Measurements from ENCODE around the gene RUBCNL. TPM values are rescaled to one million over a fixed set of nuclear protein-coding genes. Genes with fewer than 3 reads are reported as not detected.

The RUBCNL gene
- total and polyA plus RNA-seq, 9 of the 15 experiments (the other 6 are each of a cell fraction or from before 2014, with no cell fraction given) = 0.04 to 0.35 (median 0.12) TPM; not detected in 3

DNA sequence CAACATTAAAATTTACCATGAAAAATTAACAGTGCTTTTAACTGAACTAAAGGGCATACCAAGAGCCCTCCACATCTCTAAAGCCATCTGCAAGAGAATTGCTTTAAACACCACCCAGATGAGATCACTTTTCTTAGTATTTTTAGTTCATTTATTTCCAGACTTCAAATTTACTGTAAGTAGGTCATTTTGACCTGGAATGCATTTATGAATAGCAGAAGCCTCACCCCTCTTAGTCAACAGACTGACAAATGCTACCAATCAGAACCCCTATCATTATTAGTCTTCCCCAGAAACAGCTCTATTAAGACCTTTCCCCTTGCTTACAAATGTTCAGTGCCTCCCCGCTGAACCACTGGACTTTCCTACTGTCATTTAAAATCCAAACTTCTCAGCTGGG lies 27.3 kb downstream of the RUBCNL start (continued):
- TF ChIP-seq ZNF3 (CRISPR knock-in tag; IDR thresholded peaks at IDR 0.05) (no peak), SMAD1 (IDR thresholded peaks at IDR 0.05; ENCODE audit: low read depth, low read length, partially characterized antibody) (no peak), ZKSCAN3 (CRISPR knock-in tag; IDR thresholded peaks at IDR 0.05) (no peak), EP300 (IDR thresholded peaks at IDR 0.05; ENCODE audit: low read length) (no peak)

DNA sequence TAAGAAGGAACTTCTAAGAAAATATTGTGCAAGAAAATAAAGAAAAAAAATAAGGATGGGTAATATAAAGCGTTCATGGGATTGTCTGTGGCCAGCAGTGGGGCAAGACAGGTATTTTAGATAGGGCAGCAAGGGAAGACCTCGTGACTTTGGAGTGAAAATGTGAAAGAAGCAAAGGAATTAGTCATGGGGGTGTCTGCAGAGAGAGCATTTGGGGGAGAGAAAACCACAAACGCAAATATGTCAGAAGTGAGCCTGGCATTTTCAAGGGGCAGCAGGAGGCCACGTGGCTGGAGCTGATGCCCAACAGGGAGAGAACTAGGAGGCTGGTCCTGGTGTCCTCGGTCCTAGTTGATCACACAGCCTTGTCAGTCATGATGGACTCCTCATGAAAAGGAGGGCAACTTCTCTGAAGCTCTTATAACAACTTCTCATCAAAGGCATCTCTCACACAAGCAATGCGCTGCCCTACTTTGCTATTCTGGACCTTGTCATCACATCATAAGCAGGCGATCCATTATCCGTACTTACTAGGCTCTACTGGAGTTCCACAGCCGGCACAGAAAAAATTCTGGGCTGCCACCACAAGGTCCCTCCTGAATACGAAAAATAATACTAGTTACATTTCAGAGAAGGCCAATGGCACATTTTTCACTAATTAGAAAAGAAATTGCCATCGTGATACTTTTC lies 31.0 kb downstream of the RUBCNL start:
- Histone ChIP-seq H3K79me2 (ENCODE audit: control insufficient read depth, insufficient read depth, low read length) (no peaks in the 10 kb centered on the region), H3K4me2 (ENCODE audit: insufficient read depth, low read length) (no peak overlapping the region), H3K27me3 (ENCODE audit: control insufficient read depth in 2 of 2, insufficient read depth in 2 of 2, low read length in 2 of 2) (peaks cover 0 to 13% of the 10 kb centered on the region in 2 experiments; a peak in 2 of 5 replicates), H2AFZ (ENCODE audit: low read depth, low read length) (no peak overlapping the region), H3K9ac (ENCODE audit: insufficient read depth in 1 of 2, low read depth in 2 of 2, low read length in 2 of 2) (no peak overlapping the region), H3K36me3 (ENCODE audit: control insufficient read depth, insufficient read depth, low read length) (no peaks in the 10 kb centered on the region), H3K4me3 (no peak overlapping the region), H4K20me1 (replicated peaks; ENCODE audit: control insufficient read depth, insufficient read depth, low read length) (no peaks in the 10 kb centered on the region), H3K27ac (ENCODE audit: extremely low read depth, low read depth, low read length) (no peak overlapping the region), H3K9me1 (ENCODE audit: control insufficient read depth, insufficient read depth, low read length) (no peaks in the 10 kb centered on the region), H3K9me3 (replicated peaks; ENCODE audit: control insufficient read depth, insufficient read depth, low read depth, low read length) (no peaks in the 10 kb centered on the region), H3K4me1 (replicated peaks in 1 of 2; ENCODE audit: control insufficient read depth in 2 of 2, insufficient read depth in 2 of 2, low read length in 2 of 2) (no peaks in the 10 kb centered on the region)
- in situ Hi-C loops (cut with MboI) = no loop called here
- intact Hi-C loops (cut with micrococcal nuclease) = no loop called here
- ChIA-PET CTCF (ENCODE audit: low intra/inter-chr PET ratio) (no interaction called here), POLR2A (interaction anchor here (0.6 kb wide), 1 partner anchor 44 kb away, joined by 3 read pairs; no protein-coding TSS in a partner anchor)
- no peak for FAIRE-seq
- no TSS peak for BruUV-seq (replicated peaks)
- WGBS (ENCODE audit: insufficient coverage, low coverage, missing lambda C conversion rate) = 4% methylated on average over 9 of the region's 11 CpGs
- no peak for ATAC-seq
- DNase-seq (ENCODE audit: extremely low read depth in 1 of 4, low spot score in 3 of 4) = no peak
- TF ChIP-seq ARID1B (IDR thresholded peaks at IDR 0.05) (no peak), SAFB2 (IDR thresholded peaks at IDR 0.05; ENCODE audit: borderline replicate concordance, low read depth, low read length, severe bottlenecking) (no peak), CHAMP1 (IDR thresholded peaks at IDR 0.05) (no peak), TAF15 (IDR thresholded peaks at IDR 0.05; ENCODE audit: low read depth, low read length) (no peak), ZBTB26 (CRISPR knock-in tag; IDR thresholded peaks at IDR 0.05) (no peak), POLR2B (IDR thresholded peaks at IDR 0.05; ENCODE audit: low read depth, partially characterized antibody) (no peak), SAFB (IDR thresholded peaks at IDR 0.05; ENCODE audit: borderline replicate concordance, low read depth, low read length) (no peak)
- TF ChIP-seq, protein P1, sequence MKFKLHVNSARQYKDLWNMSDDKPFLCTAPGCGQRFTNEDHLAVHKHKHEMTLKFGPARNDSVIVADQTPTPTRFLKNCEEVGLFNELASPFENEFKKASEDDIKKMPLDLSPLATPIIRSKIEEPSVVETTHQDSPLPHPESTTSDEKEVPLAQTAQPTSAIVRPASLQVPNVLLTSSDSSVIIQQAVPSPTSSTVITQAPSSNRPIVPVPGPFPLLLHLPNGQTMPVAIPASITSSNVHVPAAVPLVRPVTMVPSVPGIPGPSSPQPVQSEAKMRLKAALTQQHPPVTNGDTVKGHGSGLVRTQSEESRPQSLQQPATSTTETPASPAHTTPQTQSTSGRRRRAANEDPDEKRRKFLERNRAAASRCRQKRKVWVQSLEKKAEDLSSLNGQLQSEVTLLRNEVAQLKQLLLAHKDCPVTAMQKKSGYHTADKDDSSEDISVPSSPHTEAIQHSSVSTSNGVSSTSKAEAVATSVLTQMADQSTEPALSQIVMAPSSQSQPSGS (CRISPR knock-in tag; IDR thresholded peaks at IDR 0.05) = no peak

All from K562 (cell line).